HG02852 (cell line): ENCODE results near the gene CTPS2.
"Not testable (repeated sequence)": the region's sequence is repeated elsewhere in the genome, so short reads cannot be mapped to it uniquely, and the experiment has no call there.

Experiments used
- ATAC-seq: cut with Tn5 transposase; IDR thresholded peaks from one replicate; pipeline ENCODE4 v1.9.1; 2021; ENCODE audit warnings: mild to moderate bottlenecking, moderate library complexity; ENCODE audit not compliant: unreplicated experiment

CTPS2 gene

DNA sequence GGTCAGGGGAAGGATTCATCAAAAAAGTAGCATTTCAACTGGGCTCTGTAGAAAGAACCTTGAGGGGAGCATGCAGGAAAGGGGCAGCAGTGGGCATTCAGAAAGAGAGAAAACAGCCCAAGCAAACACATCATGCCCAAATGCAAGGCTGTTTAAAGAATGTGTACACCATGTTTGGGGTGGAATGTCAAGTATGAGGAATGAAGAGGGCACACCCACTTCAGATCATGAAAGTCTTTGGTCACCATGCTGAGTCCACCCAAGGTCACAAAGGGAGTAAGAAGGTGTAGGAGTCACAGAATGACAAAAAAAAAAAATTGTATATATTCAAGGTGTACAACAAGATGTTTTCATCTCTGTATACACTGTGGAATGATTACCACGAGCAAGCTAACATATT lies 53.1 kb downstream of the CTPS2 start:
- ATAC-seq, result no peak

DNA sequence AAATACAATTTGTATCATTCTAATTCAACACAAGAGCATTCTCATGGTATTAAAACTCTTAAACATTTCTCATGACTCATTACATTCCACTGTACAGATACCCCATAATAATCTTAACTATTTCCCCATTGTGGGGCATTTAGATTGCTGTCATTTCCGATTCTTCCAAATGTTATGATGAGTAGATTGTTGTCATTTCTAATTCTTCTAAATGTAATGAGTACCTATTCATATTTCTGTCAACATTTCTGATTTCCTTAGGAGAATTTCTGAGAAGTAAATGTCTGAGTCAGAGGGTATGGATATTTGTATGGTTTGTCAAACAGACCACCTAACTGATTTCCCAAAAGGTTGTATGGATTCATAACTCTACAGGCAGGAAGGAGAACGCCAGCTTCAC lies 54.2 kb downstream of the CTPS2 start:
- no peak for ATAC-seq

DNA sequence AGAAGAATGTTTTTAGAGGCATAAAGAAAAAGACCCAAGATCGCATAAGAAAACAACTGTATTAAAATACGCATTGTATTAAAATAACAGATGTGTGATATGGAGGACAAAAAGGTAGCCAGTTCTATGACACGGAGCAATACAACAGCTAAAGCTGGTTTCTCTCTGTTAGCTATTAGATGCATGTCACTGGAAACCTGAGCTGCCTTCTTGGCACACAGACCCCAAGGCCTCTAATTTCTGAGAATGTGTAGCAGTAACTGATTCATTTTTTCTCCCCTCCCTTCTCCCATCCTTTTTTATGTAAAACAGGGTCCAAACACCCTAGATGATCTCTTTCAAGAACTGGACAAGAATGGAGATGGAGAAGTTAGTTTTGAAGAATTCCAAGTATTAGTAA lies 58.4 kb downstream of the CTPS2 start:
- no peak for ATAC-seq

DNA sequence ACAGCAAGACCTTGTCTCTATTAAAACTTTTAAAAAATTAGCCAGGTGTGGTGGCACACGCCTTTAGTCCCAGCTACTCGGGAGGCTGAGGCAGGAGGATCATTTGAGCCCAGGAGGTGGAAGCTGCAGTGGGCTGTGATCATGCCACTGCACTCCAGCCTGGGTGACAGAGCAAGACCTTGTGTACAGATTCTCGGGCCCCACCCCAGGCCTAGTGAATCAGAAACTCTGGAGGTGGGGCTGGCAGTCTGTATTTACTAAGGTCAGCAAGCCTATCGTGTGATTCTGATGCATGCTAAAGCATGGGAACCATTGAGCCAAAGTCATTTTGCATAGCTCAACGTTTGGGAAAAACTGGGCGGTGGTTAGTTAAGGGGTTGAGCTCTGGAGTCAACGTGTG lies 59.0 kb downstream of the CTPS2 start:
- no peak for ATAC-seq

DNA sequence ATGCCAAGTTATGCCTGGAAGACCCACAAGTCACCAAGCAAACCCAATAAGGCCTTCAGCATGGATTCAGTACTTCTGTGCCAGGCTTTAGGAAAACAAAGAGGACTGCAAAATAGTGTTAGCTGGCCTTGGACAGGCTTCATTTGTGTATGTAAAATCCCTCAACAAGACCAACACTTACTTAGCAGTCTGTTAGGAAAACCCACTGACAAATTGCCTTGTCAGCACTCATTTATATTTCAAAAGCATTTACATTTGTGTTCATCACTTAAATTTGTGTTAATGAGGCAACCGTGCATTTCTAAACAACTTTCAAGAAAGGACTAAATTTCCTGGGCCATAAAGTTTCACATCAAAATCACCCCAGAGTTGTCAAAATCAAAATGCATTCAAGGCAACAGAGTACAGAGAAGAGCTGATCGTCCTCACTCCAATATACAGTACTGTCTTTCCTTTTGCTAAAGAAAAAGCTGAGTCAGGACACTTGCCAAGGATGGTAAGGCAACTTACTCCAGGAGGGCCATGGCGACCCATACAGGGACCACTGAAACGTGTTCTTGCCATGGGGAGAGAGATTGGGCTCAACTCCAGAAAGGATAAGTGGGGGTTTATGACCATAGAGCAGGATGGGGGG lies 61.0 kb downstream of the CTPS2 start:
- ATAC-seq, result no peak

DNA sequence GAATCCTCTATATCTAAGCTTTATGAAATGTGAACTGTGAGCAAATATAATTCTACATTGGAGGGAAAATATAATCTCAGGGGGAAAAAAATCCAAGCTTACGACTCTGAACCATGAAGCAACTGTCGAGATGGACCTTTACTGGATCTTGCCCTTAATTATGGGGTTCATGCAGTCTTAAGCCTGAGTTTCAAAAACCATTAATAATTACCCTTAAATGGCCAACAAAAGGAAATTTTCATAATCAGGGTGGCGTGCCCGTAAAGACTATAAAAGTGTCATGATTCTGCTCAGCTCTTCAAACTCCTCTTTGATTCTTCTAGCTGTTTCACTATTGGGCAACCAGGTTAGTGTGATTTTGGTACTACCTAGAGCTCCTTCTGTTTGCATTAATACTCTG lies 62.6 kb downstream of the CTPS2 start, which contains the start of gene S100G:
Gene S100G (plus strand): TSS at position 301 of the 400 bp plus-strand sequence. CDS start 849 bp downstream, outside the sequence.
- ATAC-seq, result no peak

DNA sequence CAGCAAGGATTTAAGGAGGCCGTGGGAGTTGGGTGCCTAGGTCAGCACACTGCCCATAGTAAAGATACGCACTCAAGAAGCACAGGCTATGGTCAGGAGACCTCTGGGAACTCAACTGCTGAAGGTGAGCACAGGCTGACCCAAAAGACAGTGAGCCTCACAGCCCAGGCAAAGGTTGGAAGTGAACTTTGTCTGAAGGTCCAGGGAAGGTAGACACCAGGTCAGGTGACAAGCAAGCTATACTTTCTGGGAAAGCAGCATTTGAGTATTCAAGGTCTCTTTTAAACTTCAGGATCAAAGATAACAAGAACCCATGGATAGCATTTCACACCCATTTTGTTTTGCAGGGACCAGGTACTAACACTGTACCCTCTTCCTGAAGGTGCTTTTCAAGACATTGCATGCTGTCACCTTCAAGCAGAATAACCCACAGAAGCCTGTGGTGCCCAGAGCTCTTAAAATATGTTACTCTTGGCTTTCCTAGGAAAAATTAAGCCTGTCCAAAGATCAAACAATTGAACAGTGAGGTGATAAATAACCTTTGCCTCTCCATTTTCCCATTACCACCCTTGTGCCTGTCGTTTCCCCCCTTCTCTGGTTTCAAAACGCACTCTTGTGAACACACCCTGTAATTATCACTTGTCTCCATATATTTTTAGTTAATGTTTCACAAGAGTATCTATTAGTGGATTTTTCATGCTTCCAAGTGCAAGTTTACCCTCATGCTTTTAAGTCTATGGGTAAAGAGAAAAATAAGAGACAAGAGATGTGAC lies 65.9 kb downstream of the CTPS2 start:
- no peak for ATAC-seq

DNA sequence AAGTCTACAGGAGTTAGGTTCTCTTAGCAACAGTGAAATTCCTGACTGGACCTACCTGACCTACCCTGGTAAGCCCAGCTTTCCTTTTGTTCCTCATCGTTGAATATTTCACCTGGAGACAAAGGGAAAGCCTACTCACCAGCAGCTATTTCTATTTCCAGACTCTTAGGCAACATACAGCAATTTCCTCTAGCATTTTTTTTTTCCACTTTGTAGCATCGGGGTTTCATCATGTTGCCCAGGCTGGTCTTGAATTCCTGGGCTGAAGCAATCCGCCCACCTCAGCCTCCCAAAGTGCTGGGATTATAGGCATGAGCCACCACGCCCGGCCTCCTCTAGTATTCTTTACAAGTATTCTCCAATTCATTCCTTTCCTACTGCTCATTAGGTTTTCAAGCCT lies 69.3 kb downstream of the CTPS2 start:
- ATAC-seq, result no peak

DNA sequence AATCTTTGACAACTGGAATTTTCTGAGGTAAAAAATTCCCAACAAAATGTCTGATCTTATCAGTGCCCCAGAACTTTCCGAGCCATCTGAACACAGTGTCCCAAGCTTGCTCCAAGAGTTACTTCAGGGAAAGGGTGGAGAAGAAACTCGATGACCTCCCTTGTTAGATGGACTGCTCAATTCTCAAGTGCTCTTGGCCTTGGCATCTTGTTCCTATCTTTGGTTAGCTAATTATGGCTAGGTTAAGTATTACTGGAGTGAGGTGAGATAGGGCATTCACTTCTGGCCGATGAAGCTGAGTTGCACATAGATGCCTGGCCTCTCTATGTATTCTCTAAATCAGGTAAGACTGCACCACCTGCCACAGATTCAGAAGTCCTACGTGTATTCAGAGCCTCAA lies 71.6 kb downstream of the CTPS2 start:
- ATAC-seq, result no peak

DNA sequence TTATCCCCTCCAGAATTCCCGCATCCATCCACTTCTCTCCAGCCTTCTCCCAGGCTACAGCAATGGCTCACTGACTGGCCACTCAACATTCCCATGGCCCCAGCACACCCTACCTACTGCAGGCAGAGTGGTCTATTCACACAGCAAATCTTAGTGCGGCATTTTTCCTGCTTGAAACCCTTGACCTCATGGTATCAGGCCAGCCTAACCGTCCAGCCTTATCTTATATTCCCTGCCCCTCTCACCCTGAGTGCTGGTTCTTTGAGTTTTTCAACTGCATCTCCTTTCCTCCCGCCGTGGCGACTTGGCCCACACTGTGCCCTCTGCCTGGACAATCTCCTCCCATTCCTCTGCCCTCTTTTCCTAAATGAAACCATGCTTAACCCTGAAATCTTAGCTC lies 72.5 kb downstream of the CTPS2 start:
- no peak for ATAC-seq

DNA sequence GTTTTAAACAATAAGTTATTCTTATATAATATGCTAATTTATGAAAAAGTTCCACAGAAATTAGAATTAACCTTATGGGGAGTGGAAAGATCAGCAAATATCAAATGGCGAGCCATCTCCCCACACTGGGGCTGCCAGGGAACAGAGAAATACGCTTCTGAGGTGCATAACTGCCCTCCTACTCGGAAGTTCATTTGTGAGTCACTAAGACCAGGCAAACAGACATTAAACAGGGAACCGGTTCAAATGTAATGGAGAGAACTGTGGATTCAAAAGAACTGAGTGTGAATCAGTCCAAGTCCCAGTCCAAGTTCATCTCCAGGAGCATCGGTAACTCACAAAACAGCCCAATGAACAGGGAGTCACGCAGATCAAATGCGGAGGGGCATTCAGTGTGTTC lies 73.9 kb downstream of the CTPS2 start:
- no peak for ATAC-seq

DNA sequence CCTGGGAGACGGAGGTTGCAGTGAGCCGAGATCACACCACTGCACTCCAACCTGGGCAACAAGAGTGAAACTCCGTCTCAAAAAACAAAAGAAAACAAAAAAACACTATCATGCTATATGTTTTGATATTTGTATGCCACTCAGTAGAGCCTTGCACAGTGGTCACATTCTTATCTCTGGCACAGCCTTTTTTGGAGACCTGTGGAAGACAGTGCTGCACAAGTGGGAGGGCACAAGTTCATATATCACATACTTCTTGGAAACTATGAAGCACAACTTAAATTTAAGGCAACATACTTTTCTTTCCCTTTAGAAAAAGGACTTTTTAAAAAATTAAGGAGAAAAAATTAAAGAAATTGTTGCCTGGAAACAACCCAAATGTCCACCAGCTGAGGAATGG lies 76.9 kb downstream of the CTPS2 start:
- no peak for ATAC-seq

DNA sequence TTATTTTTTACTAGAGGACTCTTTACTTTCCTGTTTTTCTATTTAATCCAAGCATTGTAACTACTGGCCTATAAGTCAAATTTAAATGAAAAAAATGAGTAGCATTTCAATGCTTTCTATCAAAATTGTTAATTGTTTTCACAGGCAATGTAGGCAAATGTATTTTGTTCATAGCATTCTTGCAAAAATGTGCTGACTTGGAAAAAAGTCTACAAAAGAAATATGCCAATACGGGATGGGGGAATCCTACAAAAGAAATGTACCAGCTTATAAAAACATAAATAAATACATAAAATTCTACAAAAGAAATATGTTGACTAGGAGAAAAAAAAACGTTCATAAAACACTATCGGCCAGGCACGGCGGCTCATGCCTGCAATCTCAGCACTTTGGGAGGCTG lies 77.4 kb downstream of the CTPS2 start:
- ATAC-seq, result no peak

DNA sequence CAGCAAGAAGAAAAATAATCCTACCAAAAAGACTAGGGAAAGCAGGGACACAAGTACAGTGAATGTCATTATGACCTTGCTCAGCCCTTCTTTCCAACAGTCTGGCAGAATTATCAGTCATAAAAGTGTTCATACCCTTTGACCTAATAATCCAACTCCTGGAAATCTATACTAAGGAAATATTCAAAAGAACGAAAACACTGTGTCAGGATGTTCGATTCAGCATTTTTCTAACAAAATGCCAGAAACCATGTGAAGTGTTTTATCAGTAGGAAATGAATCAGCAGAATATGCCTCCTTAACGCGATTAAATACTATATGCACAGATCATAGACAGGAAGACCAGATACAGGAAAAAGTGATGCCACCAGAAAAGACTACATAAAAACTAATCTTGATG lies 78.7 kb downstream of the CTPS2 start:
- no peak for ATAC-seq

DNA sequence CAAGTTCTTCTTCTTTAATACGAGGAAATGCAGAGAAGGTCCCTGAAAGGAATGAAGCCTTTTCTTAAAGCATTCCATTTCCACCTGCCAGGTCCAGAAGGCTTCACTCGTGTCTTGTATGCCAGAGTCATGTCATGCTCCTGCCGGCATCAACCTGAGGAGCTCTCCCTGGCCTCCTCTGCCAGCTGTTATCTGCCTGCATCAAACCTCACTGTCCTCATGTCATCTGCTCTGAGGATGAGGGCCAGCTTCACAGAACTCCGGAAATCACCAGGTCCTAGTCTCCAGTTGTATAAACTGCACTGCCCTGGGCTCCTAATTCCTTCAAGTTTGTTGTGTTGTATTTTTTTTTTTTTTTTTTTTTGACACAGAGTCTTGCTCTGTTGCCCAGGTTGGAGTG lies 82.6 kb downstream of the CTPS2 start:
- no peak for ATAC-seq

DNA sequence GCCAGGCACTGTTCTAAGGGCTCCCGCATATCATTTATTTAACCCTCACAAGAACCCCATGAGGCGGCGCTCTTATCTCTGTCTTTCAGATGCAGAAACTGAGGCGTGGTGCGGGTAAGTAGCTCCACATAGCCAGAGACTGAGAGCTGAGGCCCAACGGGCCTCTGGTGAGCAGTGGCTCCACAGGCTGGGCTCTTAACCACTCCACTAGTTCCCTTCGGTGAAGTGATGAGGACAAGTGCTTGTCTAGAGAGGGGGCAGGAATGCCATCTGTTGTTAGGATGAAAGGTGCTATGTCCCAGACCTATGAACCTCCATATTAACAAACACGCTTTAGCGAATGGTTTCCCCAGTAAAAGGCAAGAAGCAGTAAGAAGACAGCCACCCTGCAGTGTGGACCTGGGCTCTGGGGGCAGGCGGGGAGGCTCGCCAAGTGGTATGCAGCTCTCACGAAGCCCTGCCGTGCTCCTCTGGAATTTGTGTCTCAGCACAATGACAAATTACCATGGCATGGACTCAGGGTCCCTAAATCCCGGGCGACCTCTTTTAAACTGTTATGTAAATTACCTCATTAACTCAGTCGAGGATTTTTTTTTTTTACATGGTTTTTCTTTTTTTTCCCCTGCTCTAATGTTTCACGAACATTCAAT lies 83.4 kb downstream of the CTPS2 start:
- ATAC-seq, result no peak

DNA sequence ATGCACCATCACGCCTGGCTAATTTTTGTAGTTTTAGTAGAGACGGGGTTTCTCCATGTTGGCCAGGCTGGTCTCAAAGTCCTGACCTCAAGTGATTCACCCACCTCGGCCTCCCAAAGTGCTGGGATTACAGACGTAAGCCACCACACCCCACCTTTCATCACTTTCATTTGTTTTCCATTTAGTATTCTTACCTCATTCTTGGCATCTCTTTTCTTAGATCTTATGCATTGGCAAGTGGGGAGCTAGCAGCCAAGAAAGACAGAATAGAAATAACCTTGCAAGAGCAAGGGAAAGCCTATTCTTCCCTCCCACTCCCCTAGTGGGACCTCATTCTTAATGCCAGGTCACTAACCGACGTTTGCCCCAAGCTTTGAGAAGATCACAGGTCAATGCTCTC lies 84.0 kb downstream of the CTPS2 start:
- not testable (repeated sequence) for ATAC-seq

DNA sequence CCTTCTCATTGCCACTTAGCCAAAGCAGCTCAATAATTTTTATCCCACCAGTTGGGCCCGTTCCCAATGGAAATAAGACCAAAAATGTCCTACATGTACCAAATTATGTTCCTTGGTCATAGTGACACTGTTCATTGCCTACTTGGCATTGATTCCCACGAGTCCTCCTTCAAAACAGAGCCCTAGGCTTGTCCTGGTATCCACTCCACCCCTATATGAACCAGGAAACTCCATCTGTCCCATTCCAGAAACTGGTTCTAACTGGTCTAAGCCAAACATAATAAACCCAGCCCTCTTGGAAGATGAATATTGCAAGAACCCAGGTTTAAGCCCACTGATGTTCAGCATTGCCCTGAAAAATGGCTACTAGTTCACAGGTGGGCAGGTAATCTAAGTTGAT lies 93.4 kb downstream of the CTPS2 start:
- no peak for ATAC-seq

DNA sequence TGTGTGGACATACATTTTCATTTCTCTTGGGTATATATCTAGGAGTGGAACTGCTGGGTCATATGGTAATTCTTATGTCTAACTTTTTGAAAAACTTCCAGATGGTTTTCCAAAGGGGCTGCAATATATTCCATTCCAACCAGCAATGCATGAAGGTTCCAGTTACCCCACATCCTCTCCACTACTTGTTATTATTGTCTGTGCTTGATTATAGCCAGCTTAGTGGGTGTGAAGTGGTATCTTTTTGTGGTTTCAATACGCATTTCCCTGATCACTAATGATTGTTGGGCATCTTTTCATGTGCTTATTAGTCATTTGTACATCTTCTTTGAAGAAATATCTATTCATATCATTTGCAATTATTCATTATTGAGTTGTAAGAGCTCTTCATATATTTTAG lies 94.0 kb downstream of the CTPS2 start:
- ATAC-seq, result no peak

DNA sequence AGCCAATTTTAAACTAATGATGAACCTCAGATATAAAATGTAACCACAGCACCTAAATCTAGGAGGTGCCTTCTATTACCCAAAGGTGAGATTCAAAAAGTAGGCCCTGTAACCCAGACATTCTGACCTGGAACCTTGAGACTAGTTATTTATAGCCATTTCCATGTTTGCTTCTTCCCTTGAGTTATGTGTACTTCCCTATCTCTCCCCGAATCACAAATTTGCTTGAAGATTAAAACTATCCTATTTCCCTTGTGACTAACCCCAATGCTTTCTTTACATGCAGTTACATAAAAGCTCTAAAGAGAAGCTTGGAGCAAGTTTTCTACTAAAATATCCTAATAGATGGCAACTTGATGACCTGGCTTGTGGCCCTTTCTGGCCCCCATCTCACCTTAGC lies 95.1 kb downstream of the CTPS2 start:
- no peak for ATAC-seq

DNA sequence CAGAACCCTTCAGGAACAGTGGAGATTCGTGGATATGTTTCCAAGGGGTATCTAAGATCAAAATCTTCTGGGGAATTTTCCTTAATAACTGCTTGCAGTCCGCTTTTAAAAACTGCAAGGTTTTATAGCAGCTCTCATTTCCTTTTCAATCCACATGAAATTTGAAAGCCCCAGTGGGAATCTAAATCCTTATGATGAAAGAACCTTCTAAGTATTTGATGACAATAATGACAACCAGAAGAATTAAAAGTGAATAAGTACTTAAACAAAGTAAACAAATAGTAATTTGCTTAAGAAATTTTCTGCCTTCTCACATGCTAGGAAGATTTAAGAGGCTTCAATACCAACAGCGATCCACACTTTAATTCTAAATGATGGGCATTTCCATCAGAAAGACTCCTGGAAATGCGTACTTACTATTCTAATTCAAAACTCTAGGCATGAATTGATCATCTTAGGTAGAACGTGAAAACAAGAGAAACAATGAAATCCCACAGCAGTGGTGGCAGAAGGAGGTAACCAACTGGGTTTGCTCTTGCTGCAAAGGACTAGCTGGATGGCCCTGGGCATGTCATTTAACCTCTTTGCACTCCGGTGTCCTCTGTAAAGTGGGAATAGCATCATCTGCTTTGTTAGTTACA lies 100.1 kb downstream of the CTPS2 start:
- ATAC-seq, result no peak

DNA sequence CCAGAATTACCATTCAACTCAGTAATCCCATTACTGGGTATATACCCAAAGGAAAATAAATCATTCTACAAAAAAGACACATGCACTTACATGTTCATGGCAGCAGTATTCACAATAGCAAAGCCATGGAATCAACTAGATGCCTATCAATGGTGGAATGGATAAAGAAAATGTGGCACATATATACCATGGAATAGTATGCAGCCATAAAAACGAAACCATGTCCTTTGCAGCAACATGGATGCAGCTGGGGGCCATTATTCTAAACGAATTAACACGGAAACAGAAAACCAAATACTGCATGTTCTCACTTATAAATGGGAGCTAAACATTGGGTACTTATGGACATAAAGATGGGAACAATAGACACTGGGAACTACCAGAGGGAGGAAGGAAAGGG lies 101.8 kb downstream of the CTPS2 start:
- ATAC-seq, result not testable (repeated sequence)
